Measurements from ENCODE around the gene NCK2. TPM values are rescaled to one million over a fixed set of nuclear protein-coding genes. Genes with fewer than 3 reads are reported as not detected.
"Not testable (repeated sequence)": the region's sequence is repeated elsewhere in the genome, so short reads cannot be mapped to it uniquely, and the experiment has no call there.

NCK2 gene
- polyA plus RNA-seq, 4 donors: 59.0 to 68.0 (median 63.0) TPM

- DNase-seq (ENCODE audit: low read depth in 4 of 4, low spot score in 3 of 4): no peak
These were observed 139.4 kb downstream of the NCK2 start for GRCh38 chr2:105883911-105884694.

DNA sequence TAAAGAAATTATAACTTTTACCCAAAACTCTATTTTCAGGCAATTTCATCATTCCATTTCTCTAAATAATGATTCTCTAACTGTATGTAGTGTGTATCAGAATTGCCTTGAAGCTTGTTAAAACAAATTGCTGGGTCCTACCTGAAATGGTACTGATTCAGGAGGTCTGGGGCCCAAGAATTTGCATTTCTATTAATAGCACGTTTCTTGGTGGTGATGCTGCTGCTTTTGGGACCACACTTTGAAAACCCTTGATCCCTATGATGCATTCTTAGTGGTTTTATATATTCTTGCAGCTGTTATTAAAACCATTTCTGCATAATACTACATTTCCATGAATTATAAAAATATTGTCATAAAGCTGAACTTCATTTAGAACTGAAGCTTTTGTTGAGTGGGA, 140.7 kb downstream of the NCK2 start:
- DNase-seq (ENCODE audit: low read depth in 4 of 4, low spot score in 3 of 4): no peak

- no peak for DNase-seq (ENCODE audit: low read depth in 4 of 4, low spot score in 3 of 4)
These were observed 141.3 kb downstream of the NCK2 start for GRCh38 chr2:105886029-105886454.

GRCh38 chr2:105886687-105887086, 142.0 kb downstream of the NCK2 start:
- no peak for DNase-seq (ENCODE audit: low read depth in 4 of 4, low spot score in 3 of 4)

GRCh38 chr2:105887256-105887655, 142.5 kb downstream of the NCK2 start:
- DNase-seq (ENCODE audit: low read depth in 4 of 4, low spot score in 3 of 4): no peak

DNA sequence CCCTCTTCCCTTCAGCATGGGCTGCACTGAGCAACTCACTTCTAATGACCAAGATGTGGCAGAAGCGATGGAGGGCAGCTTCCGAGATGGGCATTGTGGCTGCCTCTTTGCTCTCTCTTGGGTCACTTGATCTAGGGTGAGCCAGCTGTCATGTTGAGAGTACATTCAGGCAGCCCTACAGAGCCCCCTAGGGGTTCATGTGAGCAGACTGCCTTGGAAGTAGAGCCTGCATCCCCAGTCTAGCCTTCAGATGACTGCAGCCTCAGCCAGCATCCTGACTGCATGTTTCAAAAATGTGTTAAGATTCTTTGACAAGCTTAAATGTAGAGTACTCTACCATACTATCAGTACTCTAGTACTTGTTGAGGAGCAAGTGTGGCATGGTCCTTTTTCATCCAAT, 143.9 kb downstream of the NCK2 start:
- DNase-seq (ENCODE audit: low read depth in 4 of 4, low spot score in 3 of 4): no peak

- DNase-seq (ENCODE audit: low read depth in 4 of 4, low spot score in 3 of 4): no peak
These were observed 144.3 kb downstream of the NCK2 start for GRCh38 chr2:105889046-105889445.

GRCh38 chr2:105890111-105890510, 145.4 kb downstream of the NCK2 start:
- no peak for DNase-seq (ENCODE audit: low read depth in 4 of 4, low spot score in 3 of 4)

DNA sequence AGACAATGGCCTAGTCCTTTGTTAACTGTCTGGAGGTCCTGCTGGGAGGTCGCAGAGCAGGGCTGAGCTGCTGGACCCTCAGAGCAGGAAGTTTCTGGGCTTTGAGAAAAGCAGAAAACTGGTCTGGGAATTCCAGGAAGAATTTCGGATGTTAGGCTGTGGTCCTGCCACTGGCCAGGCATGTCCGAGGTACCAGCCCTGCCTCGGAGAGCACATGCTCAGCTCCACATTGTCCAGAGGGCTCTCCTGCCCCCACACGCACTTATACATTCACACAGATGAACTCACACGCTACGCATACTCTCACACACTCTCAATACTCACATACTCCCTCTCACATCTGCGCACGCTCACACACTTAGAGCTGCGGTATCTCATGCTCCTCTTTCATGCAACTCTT, 146.1 kb downstream of the NCK2 start:
- no peak for DNase-seq (ENCODE audit: low read depth in 4 of 4, low spot score in 3 of 4)

DNA sequence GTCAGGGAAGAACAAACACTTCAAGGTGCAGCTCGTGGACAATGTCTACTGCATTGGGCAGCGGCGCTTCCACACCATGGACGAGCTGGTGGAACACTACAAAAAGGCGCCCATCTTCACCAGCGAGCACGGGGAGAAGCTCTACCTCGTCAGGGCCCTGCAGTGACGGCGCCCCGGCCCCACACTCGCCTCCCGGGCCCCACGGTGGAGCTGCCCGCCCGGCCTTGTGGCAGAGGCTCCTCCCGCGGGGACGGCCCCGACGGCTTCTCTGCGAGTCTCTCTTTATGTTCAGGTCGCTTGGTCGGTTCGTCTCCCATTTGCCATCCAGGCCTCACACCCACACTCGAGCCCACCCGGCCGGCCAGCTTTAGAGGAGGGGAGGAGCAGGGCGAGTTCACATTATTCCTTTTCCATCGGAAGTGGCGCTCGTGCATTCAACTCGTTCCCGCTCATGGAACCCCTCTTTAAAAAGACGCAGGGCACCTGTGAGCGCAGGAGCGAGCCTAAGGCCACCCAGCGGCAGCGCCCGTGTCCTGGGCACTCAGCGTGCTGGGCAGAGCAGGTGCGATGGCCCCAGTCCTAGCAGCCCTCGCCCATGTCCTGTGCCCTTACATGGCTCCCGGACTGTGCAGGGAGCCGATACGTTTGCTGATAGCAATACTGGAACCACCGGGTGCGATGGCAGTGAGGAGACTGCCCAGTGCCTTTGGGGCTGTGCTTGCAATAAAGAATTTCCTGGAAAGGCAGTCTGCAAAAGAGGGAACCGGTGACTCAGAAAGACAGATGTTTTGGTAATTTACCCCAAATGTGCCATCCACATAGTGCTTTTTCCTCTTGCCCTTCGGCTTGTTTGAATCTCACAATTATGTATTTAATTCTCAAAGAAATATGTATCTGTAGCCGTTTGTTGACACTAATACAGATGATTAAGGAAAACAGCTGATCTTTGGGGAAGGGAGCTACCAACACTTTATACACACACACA, 148.6 kb downstream of the NCK2 start:
- no peak for DNase-seq (ENCODE audit: low read depth in 4 of 4, low spot score in 3 of 4)

DNA sequence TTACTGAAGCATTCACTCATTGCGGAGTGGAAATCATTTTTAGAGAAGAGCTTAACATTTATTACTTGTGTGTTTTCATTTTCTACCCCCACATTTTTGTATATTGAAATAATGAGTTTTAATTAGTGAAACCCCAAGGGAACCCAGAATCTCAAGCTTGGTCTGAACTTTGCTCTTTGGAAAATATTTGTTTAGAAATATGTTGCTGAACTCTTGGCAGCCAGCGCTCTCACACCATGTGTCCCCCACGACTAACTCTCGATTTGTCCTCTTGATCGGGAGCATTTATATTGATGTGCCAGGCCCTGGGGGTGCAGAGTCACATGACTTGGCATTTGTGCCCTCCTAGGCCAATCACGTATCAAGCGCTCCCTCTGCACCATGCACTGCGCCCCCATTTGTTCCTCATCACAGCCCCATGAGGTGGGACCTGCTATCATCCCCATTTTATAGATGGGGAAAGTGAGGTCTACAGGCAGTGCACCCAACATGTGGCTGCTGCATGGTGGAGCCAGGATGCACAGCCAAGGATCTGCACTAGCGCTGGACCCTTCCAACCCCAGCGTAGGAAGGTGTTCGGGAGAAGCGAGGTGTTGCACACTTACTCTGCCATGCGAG, 149.7 kb downstream of the NCK2 start:
- DNase-seq (ENCODE audit: low read depth in 4 of 4, low spot score in 3 of 4): no peak

DNA sequence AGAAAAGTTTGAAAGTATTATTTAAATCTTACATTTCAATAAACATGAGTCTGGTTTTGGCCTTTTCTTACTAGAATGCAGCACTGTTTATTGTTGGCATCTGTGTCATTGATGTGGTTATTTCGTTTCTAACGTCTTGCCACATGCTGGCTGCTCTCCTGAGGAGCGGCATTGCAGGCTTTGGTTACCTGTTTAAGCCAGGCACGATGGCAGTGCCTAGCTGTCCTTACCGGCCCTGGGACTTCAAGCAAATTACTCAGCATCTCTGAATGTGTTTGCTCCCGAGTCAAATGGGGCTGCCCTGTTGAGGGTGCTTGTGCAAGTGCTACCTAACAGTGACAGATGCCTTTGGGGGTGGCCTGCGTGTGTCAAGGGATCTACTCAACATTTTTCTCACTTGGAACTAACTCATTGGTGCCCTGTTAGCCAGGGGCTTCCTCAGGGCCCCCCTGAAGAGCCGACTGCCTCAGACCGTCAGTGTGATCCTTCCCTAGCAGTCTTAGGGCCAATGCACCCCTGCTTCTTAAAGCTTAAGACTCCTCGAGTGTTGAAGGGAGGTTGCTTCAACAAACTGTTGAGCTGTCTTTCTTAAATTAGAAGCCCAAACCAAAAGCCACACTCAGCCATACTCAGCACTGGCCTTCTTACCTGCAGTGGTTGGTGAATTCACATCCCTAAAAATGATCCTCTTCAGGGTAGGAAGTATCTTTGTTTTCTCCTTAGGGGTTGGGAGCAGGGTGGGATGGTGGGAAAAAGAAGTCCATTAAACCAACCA, 151.5 kb downstream of the NCK2 start:
- no peak for DNase-seq (ENCODE audit: low read depth in 4 of 4, low spot score in 3 of 4)

GRCh38 chr2:105896765-105897163, 152.1 kb downstream of the NCK2 start:
- no peak for DNase-seq (ENCODE audit: low read depth in 4 of 4, low spot score in 3 of 4)

DNA sequence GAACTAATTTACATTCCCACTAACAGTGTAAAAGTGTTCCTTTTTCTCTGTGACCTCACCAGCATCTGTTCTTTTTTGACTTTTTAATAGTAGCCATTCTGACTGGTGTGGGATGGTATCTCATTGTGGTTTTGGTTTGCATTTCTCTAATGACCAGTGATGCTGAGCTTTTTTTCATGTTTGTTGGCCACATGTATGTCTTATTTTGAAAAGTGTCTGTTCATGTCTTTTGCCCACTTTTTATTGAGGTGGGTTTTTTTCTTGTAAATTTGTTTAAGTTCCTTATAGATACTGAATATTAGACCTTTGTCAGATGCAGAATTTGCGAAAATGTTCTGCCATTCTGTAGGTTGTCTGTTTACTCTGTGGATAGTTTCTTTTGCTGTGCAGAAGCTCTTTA, 153.0 kb downstream of the NCK2 start:
- DNase-seq (ENCODE audit: low read depth in 4 of 4, low spot score in 3 of 4): not testable (repeated sequence)

- no peak for DNase-seq (ENCODE audit: low read depth in 4 of 4, low spot score in 3 of 4)
These were observed 158.5 kb downstream of the NCK2 start for GRCh38 chr2:105903051-105903674.

DNA sequence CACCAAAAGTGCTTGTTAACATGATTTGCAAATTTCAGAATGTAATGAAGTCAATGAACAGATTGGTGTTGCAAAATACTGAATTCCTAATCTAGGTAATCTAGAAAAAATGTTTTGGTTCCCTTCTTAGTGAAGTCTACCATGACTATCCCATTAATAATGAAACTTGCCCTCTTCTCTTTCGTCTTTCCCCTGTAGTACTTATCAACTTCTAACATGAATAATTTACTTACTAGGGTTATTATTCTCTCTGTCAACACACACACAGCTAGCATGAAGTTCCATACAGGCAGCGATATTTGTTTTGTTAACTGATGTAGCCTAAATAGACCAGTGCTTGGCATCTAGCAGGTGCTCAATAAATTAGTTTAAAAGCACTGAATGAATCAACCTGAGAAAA, 160.2 kb downstream of the NCK2 start:
- no peak for DNase-seq (ENCODE audit: low read depth in 4 of 4, low spot score in 3 of 4)

DNA sequence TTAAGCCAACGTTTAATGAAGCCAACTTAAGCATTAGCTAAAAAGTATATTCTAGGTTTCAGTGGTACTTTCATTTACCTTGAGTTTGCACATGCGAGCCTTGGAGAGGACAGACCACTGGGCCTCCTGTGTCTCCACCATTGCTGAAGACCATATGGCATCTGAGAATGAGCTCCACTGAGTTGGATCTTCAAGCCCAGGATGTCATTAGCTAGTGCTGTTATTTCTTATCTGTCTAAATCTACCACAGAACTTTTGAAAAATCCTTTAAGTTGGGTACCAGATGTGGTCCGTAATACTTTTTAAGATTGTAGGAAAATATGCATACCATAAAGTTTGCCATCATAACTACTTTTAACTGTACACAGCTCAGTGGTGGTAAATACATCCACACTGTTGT, 161.8 kb downstream of the NCK2 start:
- no peak for DNase-seq (ENCODE audit: low read depth in 4 of 4, low spot score in 3 of 4)

DNA sequence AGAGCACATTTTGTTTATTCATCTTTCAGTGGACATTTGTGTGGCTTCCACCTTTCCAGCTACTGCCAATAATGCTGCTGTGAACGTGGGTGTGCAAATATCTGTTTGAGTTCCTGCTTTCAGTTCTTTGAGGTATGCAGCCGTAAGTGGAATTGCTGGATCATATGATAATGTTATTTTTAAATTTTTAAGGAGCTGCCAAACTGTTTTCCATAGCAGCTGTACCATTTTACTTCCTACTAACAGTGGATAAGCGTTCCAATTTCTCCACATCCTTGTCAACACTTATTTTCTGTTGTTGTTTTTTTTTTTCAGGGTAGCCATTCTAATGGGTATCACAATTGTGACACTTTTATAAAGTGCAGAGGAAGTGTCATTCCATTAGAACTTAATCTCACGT, 162.5 kb downstream of the NCK2 start:
- DNase-seq (ENCODE audit: low read depth in 4 of 4, low spot score in 3 of 4): no peak

DNA sequence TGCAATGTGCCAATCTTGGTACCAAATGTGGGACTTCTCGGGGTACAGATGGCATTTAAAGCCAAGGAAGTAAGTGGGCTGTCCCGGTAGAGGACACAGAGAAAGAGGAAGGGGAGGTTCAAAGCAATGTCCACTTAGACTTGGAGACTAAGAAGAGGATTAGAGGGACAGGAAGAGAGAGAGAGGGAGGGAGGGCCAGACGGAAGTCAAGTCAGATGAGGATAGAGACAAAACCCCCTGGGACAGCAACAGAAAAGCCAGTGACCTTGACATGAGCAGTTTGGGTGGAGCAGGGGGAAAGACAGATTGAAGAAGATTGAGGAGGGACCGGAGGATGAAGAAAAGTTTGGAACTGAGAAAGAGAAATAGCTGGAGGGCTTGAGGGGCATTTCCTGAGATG, 164.5 kb downstream of the NCK2 start:
- DNase-seq (ENCODE audit: low read depth in 4 of 4, low spot score in 3 of 4): no peak

All from left renal pelvis (tissue), 4 donors.